ENCODE data around the gene NHERF2. TPM values are rescaled to one million over a fixed set of nuclear protein-coding genes. Genes with fewer than 3 reads are reported as not detected.

The NHERF2 gene
- polyA plus RNA-seq, 1 donor from 2014 or later: not detected

DNA sequence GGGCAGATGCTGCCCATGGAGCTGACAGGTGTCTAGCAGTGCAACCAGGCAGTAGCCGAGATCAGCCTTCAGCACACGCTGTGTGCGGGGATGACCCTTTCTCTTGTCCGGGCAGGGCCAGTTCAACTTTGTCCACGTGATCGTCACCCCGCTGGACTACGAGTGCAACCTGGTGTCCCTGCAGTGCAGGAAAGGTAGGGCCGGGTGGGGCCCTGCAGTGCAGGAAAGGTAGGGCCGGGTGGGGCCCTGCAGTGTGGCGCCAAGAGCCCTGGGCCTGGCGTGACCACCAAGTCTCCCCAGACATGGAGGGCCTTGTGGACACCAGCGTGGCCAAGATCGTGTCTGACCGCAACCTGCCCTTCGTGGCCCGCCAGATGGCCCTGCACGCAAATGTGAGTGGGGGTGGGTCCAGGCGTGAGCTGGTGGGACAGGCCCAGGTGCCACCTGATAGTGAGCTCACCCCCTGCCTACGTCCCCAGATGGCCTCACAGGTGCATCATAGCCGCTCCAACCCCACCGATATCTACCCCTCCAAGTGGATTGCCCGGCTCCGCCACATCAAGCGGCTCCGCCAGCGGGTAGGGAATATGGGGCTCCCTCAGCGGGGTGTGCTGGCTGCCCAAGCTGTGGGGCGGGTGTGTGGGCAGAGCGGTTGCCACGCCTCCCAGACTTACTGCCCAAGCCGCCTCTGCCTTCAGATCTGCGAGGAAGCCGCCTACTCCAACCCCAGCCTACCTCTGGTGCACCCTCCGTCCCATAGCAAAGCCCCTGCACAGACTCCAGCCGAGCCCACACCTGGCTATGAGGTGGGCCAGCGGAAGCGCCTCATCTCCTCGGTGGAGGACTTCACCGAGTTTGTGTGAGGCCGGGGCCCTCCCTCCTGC is 61.3 kb downstream of the NHERF2 start:
- no peak overlapping the region for H3K4me3 Mint-ChIP-seq
- H3K9me3 Mint-ChIP-seq: no peaks in the 10 kb centered on the region
- no peak overlapping the region for H3K27ac Mint-ChIP-seq
- H3K4me1 Mint-ChIP-seq: peaks cover 0 to 10% (median 7%) of the 10 kb centered on the region in 3 donors
- peaks cover 4% of the 10 kb centered on the region for H3K36me3 Mint-ChIP-seq
- no peaks in the 10 kb centered on the region for H3K27me3 Mint-ChIP-seq

Other genes with a start within 250 kb of the NHERF2 start
- 55.2 TPM for gene SPSB3, start 244.3 kb upstream of the NHERF2 start, polyA plus RNA-seq
- gene NUBP2, start 243.9 kb upstream of the NHERF2 start, polyA plus RNA-seq: 76.9 TPM
- gene IGFALS, start 233.2 kb upstream of the NHERF2 start, polyA plus RNA-seq: not detected
- gene HAGH, start 200.1 kb upstream of the NHERF2 start, polyA plus RNA-seq: 31.6 TPM
- gene FAHD1, start 199.7 kb upstream of the NHERF2 start, polyA plus RNA-seq: 19.0 TPM
- not detected for gene MEIOB, start 154.7 kb upstream of the NHERF2 start, polyA plus RNA-seq
- not detected for gene HS3ST6, start 108.5 kb upstream of the NHERF2 start, polyA plus RNA-seq
- gene MSRB1, start 83.7 kb upstream of the NHERF2 start, polyA plus RNA-seq: 17.2 TPM
- not detected for gene RPL3L, start 72.2 kb upstream of the NHERF2 start, polyA plus RNA-seq
- 204 TPM for gene NDUFB10, start 67.4 kb upstream of the NHERF2 start, polyA plus RNA-seq
- 6,339 TPM for gene RPS2, start 62.1 kb upstream of the NHERF2 start, polyA plus RNA-seq
- gene RNF151, start 60.0 kb upstream of the NHERF2 start, polyA plus RNA-seq: not detected
- gene TBL3, start 54.8 kb upstream of the NHERF2 start, polyA plus RNA-seq: 52.0 TPM
- gene NOXO1, start 45.4 kb upstream of the NHERF2 start, polyA plus RNA-seq: not detected
- 39.0 TPM for gene GFER, start 42.7 kb upstream of the NHERF2 start, polyA plus RNA-seq
- 4.9 TPM for gene SYNGR3, start 36.9 kb upstream of the NHERF2 start, polyA plus RNA-seq
- gene ZNF598, start 17.1 kb upstream of the NHERF2 start, polyA plus RNA-seq: 11.0 TPM
- gene NPW, start 7.1 kb upstream of the NHERF2 start, polyA plus RNA-seq: not detected
- 35.2 TPM for gene NTHL1, start 20.9 kb downstream of the NHERF2 start, polyA plus RNA-seq
- gene TSC2, start 21.1 kb downstream of the NHERF2 start, polyA plus RNA-seq: 30.3 TPM
- gene PKD1, start 109.0 kb downstream of the NHERF2 start, polyA plus RNA-seq: 7.4 TPM
- 0.41 TPM for gene RAB26, start 121.7 kb downstream of the NHERF2 start, polyA plus RNA-seq
- 7.0 TPM for gene TRAF7, start 128.9 kb downstream of the NHERF2 start, polyA plus RNA-seq
- gene CASKIN1, start 169.7 kb downstream of the NHERF2 start, polyA plus RNA-seq: not detected
- gene MLST8, start 178.6 kb downstream of the NHERF2 start, polyA plus RNA-seq: 44.1 TPM
- gene BRICD5, start 184.0 kb downstream of the NHERF2 start, polyA plus RNA-seq: 0.35 TPM
- gene PGP, start 187.9 kb downstream of the NHERF2 start, polyA plus RNA-seq: 6.4 TPM
- gene E4F1, start 196.7 kb downstream of the NHERF2 start, polyA plus RNA-seq: 23.2 TPM
- not detected for gene DNASE1L2, start 209.5 kb downstream of the NHERF2 start, polyA plus RNA-seq
- gene ECI1, start 224.7 kb downstream of the NHERF2 start, polyA plus RNA-seq: 65.1 TPM
- 330 TPM for gene RNPS1, start 241.2 kb downstream of the NHERF2 start, polyA plus RNA-seq

Data from IgD-negative memory B cell (primary cell).